GM12878 (cell line): ENCODE results near the gene CD72. TPM values are rescaled to one million over a fixed set of nuclear protein-coding genes. Genes with fewer than 3 reads are reported as not detected.

Experiments
- BCL11A ChIP-seq: IDR thresholded peaks from 2 replicates; pipeline ENCODE4 v1.6.1; 2011; ENCODE audit warnings: low read depth, low read length
- BRCA1 ChIP-seq: IDR thresholded peaks from 2 replicates; pipeline ENCODE4 v1.6.1; 2011; ENCODE audit warnings: low read depth, low read length, improper control_type of control experiment
- CBX5 ChIP-seq: sonication (generic); IDR thresholded peaks from 2 replicates; pipeline ENCODE4 v1.6.1; 2016; ENCODE audit warnings: low read depth, moderate library complexity, mild to moderate bottlenecking, inconsistent platforms
- CHD2 ChIP-seq: IDR thresholded peaks from 2 replicates; pipeline ENCODE4 v1.6.1; 2011; ENCODE audit warnings: low read depth, low read length, improper control_type of control experiment, borderline replicate concordance
- GATAD2B ChIP-seq: fragments of 450-650 bp; conservative IDR thresholded peaks from 2 replicates; pipeline ENCODE4 v1.6.1; 2017; ENCODE audit warnings: low read depth, mild to moderate bottlenecking, moderate library complexity
- HCFC1 ChIP-seq: fragments of 150-350 bp; IDR thresholded peaks from 2 replicates; pipeline ENCODE4 v1.6.1; 2014; ENCODE audit warnings: low read length
- JUNB ChIP-seq: IDR thresholded peaks from 2 replicates; pipeline ENCODE4 v1.6.1; 2016; ENCODE audit warnings: antibody characterized with exemption, mild to moderate bottlenecking
- KLF5 ChIP-seq: fragments of 450-650 bp; IDR thresholded peaks from 2 replicates; pipeline ENCODE4 v1.6.1; 2014; ENCODE audit warnings: mild to moderate bottlenecking; ENCODE audit not compliant: partially characterized antibody
- LARP7 ChIP-seq: fragments of 450-650 bp; IDR thresholded peaks from 2 replicates; pipeline ENCODE4 v1.6.1; 2017; ENCODE audit warnings: mild to moderate bottlenecking
- MAX ChIP-seq: IDR thresholded peaks from 2 replicates; pipeline ENCODE4 v1.6.1; 2012; ENCODE audit warnings: low read depth, low read length, improper control_type of control experiment
- MTA2 ChIP-seq: fragments of 450-650 bp; IDR thresholded peaks from 2 replicates; pipeline ENCODE4 v1.6.1; 2016; ENCODE audit warnings: low read depth, mild to moderate bottlenecking, moderate library complexity
- MYB ChIP-seq: fragments of 150-350 bp; IDR thresholded peaks from 2 replicates; pipeline ENCODE4 v1.6.1; 2014; ENCODE audit warnings: mild to moderate bottlenecking, low read depth, low read length, borderline replicate concordance
- MYC ChIP-seq: IDR thresholded peaks from 2 replicates; pipeline ENCODE4 v1.6.1; 2011; ENCODE audit warnings: mild to moderate bottlenecking, low read length, moderate library complexity, inconsistent platforms; ENCODE audit not compliant: insufficient read depth, insufficient replicate concordance, insufficient read length, severe bottlenecking
- NFXL1 ChIP-seq: fragments of 450-650 bp; IDR thresholded peaks from 2 replicates; pipeline ENCODE4 v1.6.1; 2017; ENCODE audit warnings: antibody characterized with exemption, mild to moderate bottlenecking, borderline replicate concordance
- NFYA ChIP-seq: IDR thresholded peaks from 2 replicates; pipeline ENCODE4 v1.6.1; 2011; ENCODE audit warnings: low read depth, mild to moderate bottlenecking, low read length, improper control_type of control experiment, borderline replicate concordance
- NFYB ChIP-seq: IDR thresholded peaks from 2 replicates; pipeline ENCODE4 v1.6.1; 2011; ENCODE audit warnings: low read depth, mild to moderate bottlenecking, low read length, improper control_type of control experiment, moderate library complexity; ENCODE audit not compliant: insufficient read depth
- NR2C1 ChIP-seq: fragments of 450-650 bp; IDR thresholded peaks from 2 replicates; pipeline ENCODE4 v1.6.1; 2017; ENCODE audit warnings: antibody characterized with exemption, mild to moderate bottlenecking, moderate library complexity
- PML ChIP-seq: IDR thresholded peaks from 2 replicates; pipeline ENCODE4 v1.6.1; 2012; ENCODE audit warnings: low read length, inconsistent platforms
- POLR2AphosphoS5 ChIP-seq: IDR thresholded peaks from 2 replicates; pipeline ENCODE4 v1.6.1; 2011; ENCODE audit warnings: mild to moderate bottlenecking, low read length, inconsistent platforms
- POU2F2 ChIP-seq: IDR thresholded peaks from 3 replicates; pipeline ENCODE4 v1.6.1; 2011; ENCODE audit warnings: low read depth, mild to moderate bottlenecking, low read length, borderline replicate concordance
- RAD21 ChIP-seq: IDR thresholded peaks from 2 replicates; pipeline ENCODE4 v1.6.1; 2011; ENCODE audit warnings: mild to moderate bottlenecking, low read depth, low read length, moderate library complexity; ENCODE audit not compliant: insufficient read depth
- SMAD5 ChIP-seq: IDR thresholded peaks from 2 replicates; pipeline ENCODE4 v1.6.1; 2016; ENCODE audit warnings: antibody characterized with exemption, low read depth
- SP1 ChIP-seq: IDR thresholded peaks from one replicate; pipeline ENCODE4 v1.6.1; 2011; ENCODE audit warnings: low read depth, low read length
- STAT3 ChIP-seq: IDR thresholded peaks from 2 replicates; pipeline ENCODE4 v1.6.1; 2011; ENCODE audit warnings: low read depth, low read length, improper control_type of control experiment
- TCF3 ChIP-seq: IDR thresholded peaks from 2 replicates; pipeline ENCODE4 v1.6.1; 2012; ENCODE audit warnings: low read depth, mild to moderate bottlenecking, low read length, borderline replicate concordance; ENCODE audit not compliant: insufficient read depth
- USF2 ChIP-seq: IDR thresholded peaks from 2 replicates; pipeline ENCODE4 v1.6.1; 2011; ENCODE audit warnings: low read depth, low read length, improper control_type of control experiment, borderline replicate concordance
- ZNF592 ChIP-seq: fragments of 450-650 bp; IDR thresholded peaks from 2 replicates; pipeline ENCODE4 v1.6.1; 2017; ENCODE audit warnings: mild to moderate bottlenecking, moderate library complexity
- polyA plus RNA-seq, 11 experiments: library from polyadenylated mRNA; depleted of rRNA in 4 of 11; unstranded in 6 of 11; stranded (reverse) in 5 of 11; fragments of >200 nt; fragmentation: Nextera tagmentation in 4 of 11; fragmentation: Illumina TruSeq in 1 of 11; extraction: Ambion mirVana in 4 of 11; extraction: Trizol in 1 of 11; gene quantifications; 1 replicate in 1 of 11; 2 replicates in 10 of 11; pipeline versions ENCODE4 v1.2.1 to v1.2.3, GENCODE V29; 2011 to 2016; ENCODE audit warnings: inconsistent platforms in 2 of 11, missing spikeins in 2 of 11, low read depth in 1 of 11
- total RNA-seq, 4 experiments: library from RNA; depleted of rRNA in 3 of 4; stranded (reverse); fragments of >200 nt in 3 of 4; fragmentation: Illumina TruSeq in 1 of 4; extraction: Trizol in 1 of 4; gene quantifications; 2 replicates each; pipeline versions ENCODE4 v1.2.1 to v1.2.3, GENCODE V29; 2013 to 2021

The CD72 gene
- total and polyA plus RNA-seq, 10 of the 15 experiments (the other 5 are each of a cell fraction or from before 2014, with no cell fraction given), result 2.1 to 14.2 (median 4.4) TPM

- TF ChIP-seq ZNF592, result no peak
- TF ChIP-seq CBX5, result no peak
- peak; percentile 70 for TF ChIP-seq GATAD2B
- no peak for TF ChIP-seq CHD2
- TF ChIP-seq BCL11A, result no peak
- TF ChIP-seq TCF3, result no peak; the same call in 1 of the 2 replicates
- TF ChIP-seq JUNB, result no peak
- TF ChIP-seq SP1, result peak; percentile 12
- 0 out of 2 replicates have a peak, but pooled peaks have one; percentile 37 for TF ChIP-seq LARP7
- no peak for TF ChIP-seq KLF5
- TF ChIP-seq USF2, result no peak; the same call in 1 of the 2 replicates
- TF ChIP-seq MYC, result no peak
- no peak; the same call in 1 of the 2 replicates for TF ChIP-seq MAX
- TF ChIP-seq HCFC1, result 0 out of 2 replicates have a peak, but pooled peaks have one; percentile 25
- TF ChIP-seq NFXL1, result no peak
- no peak for TF ChIP-seq NR2C1
- TF ChIP-seq PML, result no peak
- TF ChIP-seq POLR2AphosphoS5, result no peak
- TF ChIP-seq SMAD5, result no peak
- no peak for TF ChIP-seq RAD21
- TF ChIP-seq BRCA1, result no peak
- no peak for TF ChIP-seq STAT3
- TF ChIP-seq NFYB, result no peak
- no peak for TF ChIP-seq MYB
- TF ChIP-seq MTA2, result peak; percentile 60; the same call in 1 of the 2 replicates
- TF ChIP-seq NFYA, result no peak
- peak; percentile 71; the same call in 1 of the 3 replicates for TF ChIP-seq POU2F2
Observed at GRCh38 chr9:35618854-35619799, 914 bp upstream of the CD72 start (continued).
